NCI-H446 (cell line): ENCODE results near the gene KRTAP10-5.
"Not testable (repeated sequence)": the region's sequence is repeated elsewhere in the genome, so short reads cannot be mapped to it uniquely, and the experiment has no call there.

Source experiments
- DNase-seq, 2 experiments: peaks; one replicate each; lab custom pipeline; 2025; lab: John Stamatoyannopoulos, UW

Gene KRTAP10-5

GRCh38 chr21:44580231-44580821 lies at the start of gene KRTAP10-5:
Gene KRTAP10-5 (minus strand): TSS chr21:44580604. CDS start chr21:44580578, 26 bp downstream.
- DNase-seq = not testable (repeated sequence)

- DNase-seq = no peak
These were observed 48.4 kb upstream of the KRTAP10-5 start for GRCh38 chr21:44628707-44629391.

GRCh38 chr21:44627831-44628233 lies 47.4 kb upstream of the KRTAP10-5 start:
- DNase-seq = not testable (repeated sequence)

GRCh38 chr21:44627181-44627822 lies 46.9 kb upstream of the KRTAP10-5 start:
- not testable (repeated sequence) for DNase-seq

GRCh38 chr21:44626673-44627143 lies 46.3 kb upstream of the KRTAP10-5 start, which contains the start of gene KRTAP10-9:
Gene KRTAP10-9 (plus strand): TSS chr21:44627093. CDS start chr21:44627172, 79 bp downstream.
- no peak for DNase-seq

GRCh38 chr21:44626262-44626661 lies 45.9 kb upstream of the KRTAP10-5 start:
- no peak for DNase-seq

GRCh38 chr21:44625756-44626155 lies 45.4 kb upstream of the KRTAP10-5 start:
- no peak for DNase-seq

GRCh38 chr21:44623575-44623974 lies 43.2 kb upstream of the KRTAP10-5 start:
- DNase-seq = no peak

GRCh38 chr21:44619886-44620285 lies 39.5 kb upstream of the KRTAP10-5 start:
- DNase-seq = no peak

GRCh38 chr21:44618909-44619308 lies 38.5 kb upstream of the KRTAP10-5 start:
- no peak for DNase-seq

GRCh38 chr21:44618504-44618903 lies 38.1 kb upstream of the KRTAP10-5 start:
- no peak for DNase-seq

- DNase-seq = no peak
These were observed 36.7 kb upstream of the KRTAP10-5 start for GRCh38 chr21:44617071-44617501.

GRCh38 chr21:44616591-44616926 lies 36.2 kb upstream of the KRTAP10-5 start:
- no peak for DNase-seq

- no peak for DNase-seq
These were observed 35.6 kb upstream of the KRTAP10-5 start for GRCh38 chr21:44615911-44616590.

- no peak for DNase-seq
These were observed 35.1 kb upstream of the KRTAP10-5 start for GRCh38 chr21:44615466-44615865.

GRCh38 chr21:44614961-44615391 lies 34.6 kb upstream of the KRTAP10-5 start:
- no peak for DNase-seq

GRCh38 chr21:44614161-44614631 lies 33.8 kb upstream of the KRTAP10-5 start:
- no peak for DNase-seq

- DNase-seq = no peak
These were observed 33.2 kb upstream of the KRTAP10-5 start for GRCh38 chr21:44613386-44614155.

- no peak for DNase-seq
These were observed 32.3 kb upstream of the KRTAP10-5 start for GRCh38 chr21:44612669-44613229.

- DNase-seq = no peak
These were observed 31.7 kb upstream of the KRTAP10-5 start, which contains the start of gene KRTAP10-8 for GRCh38 chr21:44612029-44612486. Gene KRTAP10-8 (plus strand): TSS chr21:44612079. CDS start chr21:44612101, 22 bp downstream.

GRCh38 chr21:44611551-44611950 lies 31.1 kb upstream of the KRTAP10-5 start:
- DNase-seq = no peak
